Lower leg skin (tissue), 4 donors: Measurements from ENCODE around the gene FAM200B. TPM values are rescaled to one million over a fixed set of nuclear protein-coding genes. Genes with fewer than 3 reads are reported as not detected.
A peak's percentile ranks its signal among the peaks of the same experiment; 100 is the strongest.

Source experiments
- DNase-seq, 2 donors: peaks; one replicate each; pipeline ENCODE4 v3.0.0-alpha.2; 2019; ENCODE audit warnings: low spot score in 2 of 2
- H3K4me3 ChIP-seq: fragments of 200-600 bp; sonication (generic); 2 replicates; pipeline ENCODE4 v1.5.1; 2017; ENCODE audit warnings: mild to moderate bottlenecking, low read depth; ENCODE audit not compliant: poor library complexity, severe bottlenecking
- CTCF ChIP-seq, 3 donors: fragments of 450-650 bp; IDR thresholded peaks; one replicate each; pipeline ENCODE4 v1.5.1; 2016; ENCODE audit warnings: antibody characterized with exemption in 3 of 3, mild to moderate bottlenecking in 3 of 3, moderate library complexity in 2 of 3
- POLR2A ChIP-seq, 2 donors: fragments of 450-650 bp; IDR thresholded peaks; one replicate each; pipeline ENCODE4 v1.6.1; 2016 to 2017; ENCODE audit warnings: antibody characterized with exemption in 2 of 2, mild to moderate bottlenecking in 1 of 2, moderate library complexity in 1 of 2
- WGBS, 2 donors: methylation state at CpG; one replicate each; pipeline ENCODE4 v1.1.5; 2018; 5-methylcytosine and 5-hydroxymethylcytosine counted together
- intact Hi-C: fragments of 100-400 bp; cut with DNase I; formaldehyde crosslinking; loops from one replicate; pipeline ENCODE4 v1.15.0; 2023; ENCODE audit warnings: low total_unique reads
- total RNA-seq, 4 donors: library from RNA; depleted of rRNA; stranded (reverse); fragments of >200 nt; gene quantifications; one replicate each; pipeline ENCODE4 v1.1.0, GENCODE V29; 2016

FAM200B gene
- total RNA-seq, 4 donors from 2014 or later, result 19.1 to 37.2 (median 28.9) TPM

GRCh38 chr4:15696866-15697265 lies 15.2 kb downstream of the FAM200B start:
- no peak overlapping the region for H3K4me3 ChIP-seq
- intact Hi-C loops, result no loop called here
- no peak for DNase-seq

GRCh38 chr4:15702941-15703403 lies 21.3 kb downstream of the FAM200B start, which contains the start of gene BST1:
BST1 (plus strand) TSS chr4:15703065; CDS start chr4:15703145, 80 bp downstream.
- H3K4me3 ChIP-seq, result peak within 1 kb of the TSS; percentile 14
- intact Hi-C loops, result no loop called here
- DNase-seq, result peak; percentile 74 to 93
- 0% methylated on average over 29 to 43 of the region's 43 CpGs for WGBS, 2 donors
- TF ChIP-seq POLR2A (IDR thresholded peaks at IDR 0.05) (no peak), CTCF (IDR thresholded peaks at IDR 0.05) (no peak)

More at GRCh38 chr4:15696866-15697265, 15.2 kb downstream of the FAM200B start:
- no peak for TF ChIP-seq CTCF (IDR thresholded peaks at IDR 0.05)
- TF ChIP-seq POLR2A (IDR thresholded peaks at IDR 0.05), result no peak
- WGBS, 2 donors, result 100% methylated on average over 1 of the region's 1 CpG

GRCh38 chr4:15703439-15703838 lies 21.8 kb downstream of the FAM200B start:
- 88% methylated on average over 11 of the region's 11 CpGs for WGBS, 2 donors
- no peak for DNase-seq
- intact Hi-C loops, result no loop called here
- TF ChIP-seq POLR2A (IDR thresholded peaks at IDR 0.05), result no peak
- TF ChIP-seq CTCF (IDR thresholded peaks at IDR 0.05), result no peak
- no peak overlapping the region for H3K4me3 ChIP-seq

- no peak for TF ChIP-seq POLR2A (IDR thresholded peaks at IDR 0.05)
- no peak for TF ChIP-seq CTCF (IDR thresholded peaks at IDR 0.05)
- intact Hi-C loops, result no loop called here
- no peak for DNase-seq
- H3K4me3 ChIP-seq, result no peak overlapping the region
Measured at GRCh38 chr4:15704129-15704528, 22.5 kb downstream of the FAM200B start.

GRCh38 chr4:15706646-15707362 lies 25.2 kb downstream of the FAM200B start:
- no peak for TF ChIP-seq CTCF (IDR thresholded peaks at IDR 0.05)
- TF ChIP-seq POLR2A (IDR thresholded peaks at IDR 0.05), result no peak
- WGBS, 2 donors, result 43 to 59% methylated on average over 3 of the region's 3 CpGs
- intact Hi-C loops, result no loop called here
- no peak overlapping the region for H3K4me3 ChIP-seq
- DNase-seq, result no peak

- intact Hi-C loops, result no loop called here
- DNase-seq, result peak in 1 of 2 donors; percentile 28
- no peak for TF ChIP-seq POLR2A (IDR thresholded peaks at IDR 0.05)
- TF ChIP-seq CTCF (IDR thresholded peaks at IDR 0.05), result no peak
- H3K4me3 ChIP-seq, result no peak overlapping the region
- 16 to 17% methylated on average over 7 of the region's 7 CpGs for WGBS, 2 donors
Measured at GRCh38 chr4:15707363-15707715, 25.7 kb downstream of the FAM200B start.
